NCI-H1092 (cell line): Measurements from ENCODE around the gene PCDHA10.

ENCODE experiments used
- DNase-seq: peaks from one replicate; lab custom pipeline; 2025; lab: John Stamatoyannopoulos, UW

PCDHA10 gene

GRCh38 chr5:140883927-140884697 lies 28.4 kb downstream of the PCDHA10 start:
- DNase-seq = no peak

GRCh38 chr5:140916325-140916724 lies 60.6 kb downstream of the PCDHA10 start:
- DNase-seq = no peak
